IPS-11a (cell line): ENCODE results near the gene TXNRD2.
"Not testable (repeated sequence)": the region's sequence is repeated elsewhere in the genome, so short reads cannot be mapped to it uniquely, and the experiment has no call there.

Experiments used
- H3K4me3 ChIP-seq: one replicate; pipeline ENCODE4 v1.5.1; 2013; ENCODE audit warnings: low read depth, low read length, control low read depth

The TXNRD2 gene

GRCh38 chr22:19951346-19951745 is 9.7 kb upstream of the TXNRD2 start:
- no peak overlapping the region for H3K4me3 ChIP-seq

- H3K4me3 ChIP-seq: no peak overlapping the region
Observed at GRCh38 chr22:19948057-19948760, 6.6 kb upstream of the TXNRD2 start.

GRCh38 chr22:19943082-19944026 is 1.7 kb upstream of the TXNRD2 start:
- no peak overlapping the region for H3K4me3 ChIP-seq

- peak overlapping the region; percentile 35 for H3K4me3 ChIP-seq
Observed at GRCh38 chr22:19942157-19943081, 801 bp upstream of the TXNRD2 start.

GRCh38 chr22:19940536-19941364 is 868 bp downstream of the TXNRD2 start:
- H3K4me3 ChIP-seq: peak overlapping the region; percentile 35

DNA sequence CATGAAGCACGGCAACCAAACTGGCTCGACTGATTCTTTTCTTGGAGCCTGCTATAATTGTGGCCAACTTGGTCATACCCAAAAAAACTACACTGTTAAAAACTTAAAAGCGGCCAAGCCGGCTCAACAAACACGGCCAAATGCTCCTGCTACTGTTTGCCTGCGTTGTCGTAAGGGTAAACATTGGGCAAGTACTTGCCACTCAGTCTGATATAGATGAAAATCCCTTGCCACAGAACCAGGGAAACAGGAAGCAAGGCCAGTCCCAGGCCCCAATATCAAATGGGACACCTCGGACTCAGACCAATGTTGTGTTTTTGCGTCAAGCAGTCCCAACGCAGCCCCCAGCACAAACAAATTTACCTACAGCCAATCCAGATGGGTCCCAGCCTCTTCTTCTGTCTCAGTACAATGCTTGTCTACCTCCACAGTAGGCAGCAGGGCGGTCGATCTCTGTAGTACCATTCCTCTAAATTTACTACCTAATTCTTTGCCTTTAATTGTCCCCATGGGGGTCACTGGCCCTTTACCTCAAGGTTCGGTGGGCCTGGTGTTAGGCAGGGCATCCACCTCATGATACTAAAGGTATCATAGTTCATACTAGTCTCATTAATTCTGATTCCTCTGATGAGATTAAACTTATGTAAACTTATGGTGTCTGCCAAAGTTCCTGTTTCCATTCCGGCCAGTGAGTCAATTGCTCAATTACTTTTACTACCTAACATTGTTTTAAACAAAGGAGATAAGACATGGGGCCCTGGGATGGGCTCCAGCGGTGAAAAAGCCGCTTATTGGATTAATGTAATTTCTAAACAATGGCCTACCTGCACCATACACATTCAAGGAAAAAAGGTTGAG is 3.8 kb downstream of the TXNRD2 start:
- no peak overlapping the region for H3K4me3 ChIP-seq

DNA sequence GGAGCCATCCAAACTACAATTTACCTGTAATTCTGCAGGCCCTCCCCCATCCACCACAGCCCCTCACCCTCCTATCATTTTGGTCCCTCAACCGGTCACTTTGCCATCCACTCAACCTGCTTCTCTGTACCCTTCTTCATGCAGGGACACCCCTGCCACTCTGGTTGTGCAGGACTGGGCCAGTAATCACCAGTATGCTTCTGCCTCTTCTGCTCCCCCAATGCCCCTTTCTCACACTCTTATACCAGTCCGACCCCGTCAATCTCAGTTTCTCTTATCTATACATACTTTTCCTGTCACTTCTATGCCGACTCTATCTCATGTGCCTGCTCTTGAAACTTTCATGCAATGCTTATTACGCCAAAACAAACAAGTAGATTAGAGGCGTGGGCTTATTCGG is 5.1 kb downstream of the TXNRD2 start:
- H3K4me3 ChIP-seq: no peak overlapping the region

DNA sequence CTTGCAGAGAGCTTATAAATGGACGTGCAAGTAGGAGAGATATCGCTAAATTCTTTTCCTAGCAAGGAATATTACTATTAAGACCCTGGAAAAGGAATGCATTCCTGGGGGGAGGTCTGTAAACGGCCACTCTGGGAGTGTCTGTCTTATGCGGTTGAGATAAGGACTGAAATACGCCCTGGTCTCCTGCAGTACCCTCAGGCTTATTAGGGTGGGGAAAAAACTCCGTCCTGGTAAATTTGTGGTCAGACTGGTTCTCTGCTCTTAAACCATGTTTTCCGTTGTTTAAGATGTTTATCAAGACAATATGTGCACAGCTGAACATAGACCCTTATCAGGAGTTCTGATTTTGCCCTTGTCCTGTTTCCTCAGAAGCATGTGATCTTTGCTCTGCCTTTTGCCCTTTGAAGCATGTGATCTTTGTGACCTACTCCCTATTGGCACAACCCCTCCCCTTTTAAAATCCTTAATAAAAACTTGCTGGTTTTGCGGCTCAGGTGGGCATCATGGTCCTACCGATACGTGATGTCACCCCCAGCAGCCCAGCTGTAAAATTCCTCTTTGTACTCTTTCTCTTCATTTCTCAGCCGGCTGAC is 6.4 kb downstream of the TXNRD2 start:
- not testable (repeated sequence) for H3K4me3 ChIP-seq

DNA sequence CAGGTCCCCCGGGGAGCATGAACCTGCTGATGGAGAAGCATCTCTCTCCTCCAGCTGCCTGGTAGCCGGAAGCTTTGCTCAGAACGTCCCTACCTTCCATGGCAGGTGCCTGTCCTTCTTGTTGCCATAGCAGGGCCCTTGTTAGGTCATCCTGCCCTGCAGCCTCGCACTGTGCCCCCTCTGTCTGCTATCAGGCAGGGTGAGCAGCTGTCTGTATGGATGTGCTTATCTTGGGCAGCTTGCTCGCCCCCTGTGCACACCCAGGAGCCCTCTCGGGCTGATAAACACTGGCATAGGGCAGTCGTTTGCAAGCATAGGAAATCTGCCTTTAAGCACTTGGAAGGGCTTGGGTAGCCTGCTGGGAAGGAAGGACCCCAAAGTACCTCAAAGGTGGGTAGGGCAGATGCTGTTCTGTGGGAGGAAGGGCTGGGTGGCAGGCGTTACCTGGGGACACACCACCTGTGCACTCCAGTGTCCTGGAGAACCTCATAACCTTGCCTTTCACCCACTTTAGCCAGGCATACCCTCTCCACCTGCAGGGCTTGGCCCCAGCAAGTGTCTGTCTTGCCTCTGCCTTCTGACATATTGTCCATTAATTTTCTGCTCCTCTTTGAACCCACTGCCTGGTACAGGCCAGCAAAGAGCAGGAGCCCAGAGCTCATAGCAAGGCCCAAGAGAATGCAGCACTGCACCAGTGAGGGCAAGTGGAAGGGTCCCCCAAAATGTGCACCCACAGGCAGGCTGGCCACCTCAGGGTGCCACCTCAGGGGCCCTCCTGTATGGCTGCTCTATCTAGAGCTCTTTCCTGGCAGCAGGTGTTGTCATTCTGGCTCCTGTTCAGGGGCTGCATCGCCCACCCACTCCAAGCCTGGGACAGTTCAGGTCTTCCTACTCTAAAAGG is 8.0 kb downstream of the TXNRD2 start:
- H3K4me3 ChIP-seq: no peak overlapping the region

GRCh38 chr22:19932367-19933206 is 9.0 kb downstream of the TXNRD2 start:
- no peak overlapping the region for H3K4me3 ChIP-seq

- no peak overlapping the region for H3K4me3 ChIP-seq
Observed at GRCh38 chr22:19931514-19931913, 10.1 kb downstream of the TXNRD2 start.

- H3K4me3 ChIP-seq: no peak overlapping the region
Observed at GRCh38 chr22:19930551-19931486, 10.8 kb downstream of the TXNRD2 start.

- H3K4me3 ChIP-seq: no peak overlapping the region
Observed at GRCh38 chr22:19929586-19930550, 11.8 kb downstream of the TXNRD2 start.

- H3K4me3 ChIP-seq: no peak overlapping the region
Observed at GRCh38 chr22:19928207-19928606, 13.4 kb downstream of the TXNRD2 start.

DNA sequence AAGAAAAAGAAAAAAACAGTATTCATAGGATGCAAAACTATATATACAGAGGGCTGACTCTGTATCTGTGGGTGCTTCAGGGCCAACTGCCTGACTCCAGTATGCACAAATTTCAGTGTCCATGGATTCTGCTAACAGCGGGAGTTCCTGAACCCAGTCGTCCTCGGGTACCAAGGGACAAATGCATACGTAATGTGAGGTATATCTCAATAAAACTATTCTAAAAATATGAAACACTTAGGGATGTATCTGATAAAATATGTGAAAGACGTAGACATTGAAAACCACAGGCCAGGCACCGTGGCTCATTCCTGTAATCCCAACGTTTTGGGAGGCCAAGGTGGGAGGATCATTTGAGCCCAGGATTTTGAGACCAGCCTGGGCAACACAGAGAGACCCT is 13.9 kb downstream of the TXNRD2 start:
- H3K4me3 ChIP-seq: no peak overlapping the region
